NCI-H226 (cell line): ENCODE results near the gene PRRC2C.
"Not testable (repeated sequence)": the region's sequence is repeated elsewhere in the genome, so short reads cannot be mapped to it uniquely, and the experiment has no call there.

Experiments used
- DNase-seq: peaks from one replicate; pipeline ENCODE4 v3.0.0-alpha.2; 2015

Gene PRRC2C

GRCh38 chr1:171485375-171486047, at the start of gene PRRC2C:
PRRC2C (plus strand) TSS chr1:171485530; CDS start chr1:171512089, 26,559 bp downstream.
- DNase-seq: peak; percentile 92

- DNase-seq: peak; percentile 97
These were observed 46.9 kb upstream of the PRRC2C start for GRCh38 chr1:171438441-171438840.

GRCh38 chr1:171440201-171440600, 45.1 kb upstream of the PRRC2C start:
- DNase-seq: not testable (repeated sequence)

- peak; percentile 55 for DNase-seq
These were observed 43.9 kb upstream of the PRRC2C start for GRCh38 chr1:171441278-171441895.

GRCh38 chr1:171446386-171446785, 38.9 kb upstream of the PRRC2C start:
- no peak for DNase-seq

GRCh38 chr1:171455967-171456366, 29.4 kb upstream of the PRRC2C start:
- DNase-seq: no peak

GRCh38 chr1:171457412-171457811, 27.9 kb upstream of the PRRC2C start:
- DNase-seq: peak; percentile 46

- no peak for DNase-seq
These were observed 25.2 kb upstream of the PRRC2C start for GRCh38 chr1:171460018-171460620.

GRCh38 chr1:171467626-171468025, 17.7 kb upstream of the PRRC2C start:
- DNase-seq: no peak

GRCh38 chr1:171468120-171468750, 17.1 kb upstream of the PRRC2C start:
- DNase-seq: peak; percentile 49

GRCh38 chr1:171470726-171471125, 14.6 kb upstream of the PRRC2C start:
- no peak for DNase-seq

- no peak for DNase-seq
These were observed 13.1 kb upstream of the PRRC2C start for GRCh38 chr1:171472183-171472647.

- no peak for DNase-seq
These were observed 8.5 kb upstream of the PRRC2C start for GRCh38 chr1:171476829-171477228.

GRCh38 chr1:171477804-171478203, 7.5 kb upstream of the PRRC2C start:
- no peak for DNase-seq

GRCh38 chr1:171480035-171480434, 5.3 kb upstream of the PRRC2C start:
- no peak for DNase-seq

GRCh38 chr1:171484760-171485374, 463 bp upstream of the PRRC2C start:
- no peak for DNase-seq

- peak; percentile 75 for DNase-seq
These were observed 754 bp downstream of the PRRC2C start for GRCh38 chr1:171486048-171486519.

GRCh38 chr1:171487038-171487437, 1.7 kb downstream of the PRRC2C start:
- DNase-seq: no peak

- no peak for DNase-seq
These were observed 3.0 kb downstream of the PRRC2C start for GRCh38 chr1:171488190-171488929.

GRCh38 chr1:171494076-171494475, 8.7 kb downstream of the PRRC2C start:
- no peak for DNase-seq

- DNase-seq: no peak
These were observed 10.1 kb downstream of the PRRC2C start for GRCh38 chr1:171495444-171495843.

- no peak for DNase-seq
These were observed 15.0 kb downstream of the PRRC2C start for GRCh38 chr1:171500304-171500703.
